GM23338 (cell line): ENCODE data around the gene TCF3. TPM values are rescaled to one million over a fixed set of nuclear protein-coding genes. Genes with fewer than 3 reads are reported as not detected.

Source experiments
- ATAC-seq: fragments of 200-7000 bp; cut with Tn5 transposase; 3 replicates; pipeline ENCODE4 v1.9.1; 2020
- DNase-seq: peaks from one replicate; pipeline ENCODE4 v3.0.0-alpha.2; 2015; ENCODE audit warnings: low spot score
- H2AFZ ChIP-seq: fragments of 200-600 bp; sonication (generic); 2 replicates; pipeline ENCODE4 v1.8.0; 2016; ENCODE audit warnings: antibody characterized with exemption, mild to moderate bottlenecking, moderate library complexity
- H3F3A ChIP-seq: fragments of 200-600 bp; sonication (generic); replicated peaks from 2 replicates; pipeline ENCODE4 v1.8.0; 2017; ENCODE audit warnings: antibody characterized with exemption, mixed run types, low read depth
- H3K27ac ChIP-seq: fragments of 200-600 bp; sonication (generic); 2 replicates; pipeline ENCODE4 v1.6.1; 2016; ENCODE audit warnings: low read depth
- H3K27me3 ChIP-seq: fragments of 200-600 bp; sonication (generic); 2 replicates; pipeline ENCODE4 v1.8.0; 2016; ENCODE audit warnings: mild to moderate bottlenecking, mixed run types, moderate library complexity; ENCODE audit not compliant: insufficient read depth
- H3K36me3 ChIP-seq: fragments of 200-600 bp; sonication (generic); 2 replicates; pipeline ENCODE4 v1.8.0; 2016; ENCODE audit warnings: mild to moderate bottlenecking; ENCODE audit not compliant: insufficient read depth
- H3K4me1 ChIP-seq: fragments of 200-600 bp; sonication (generic); 2 replicates; pipeline ENCODE4 v1.8.0; 2016; ENCODE audit warnings: mild to moderate bottlenecking, moderate library complexity; ENCODE audit not compliant: insufficient read depth
- H3K4me2 ChIP-seq: fragments of 200-600 bp; sonication (generic); 2 replicates; pipeline ENCODE4 v1.7.1; 2017; ENCODE audit warnings: mixed run types
- H3K4me3 ChIP-seq: fragments of 200-600 bp; sonication (generic); 2 replicates; pipeline ENCODE4 v1.6.1; 2016; ENCODE audit warnings: mixed run types
- H3K79me2 ChIP-seq: fragments of 200-600 bp; sonication (generic); replicated peaks from 2 replicates; pipeline ENCODE4 v1.8.0; 2017; ENCODE audit warnings: mild to moderate bottlenecking; ENCODE audit not compliant: insufficient read depth
- H3K9me2 ChIP-seq: fragments of 200-600 bp; sonication (generic); 2 replicates; pipeline ENCODE4 v1.8.0; 2017; ENCODE audit not compliant: insufficient read depth
- H4K20me1 ChIP-seq: fragments of 200-600 bp; sonication (generic); replicated peaks from 2 replicates; pipeline ENCODE4 v1.8.0; 2017; ENCODE audit warnings: mild to moderate bottlenecking; ENCODE audit not compliant: insufficient read depth
- H3K27ac Mint-ChIP-seq: 2 replicates; pipeline ENCODE4 v1.8.0; 2020; ENCODE audit warnings: inconsistent platforms, mild to moderate bottlenecking, moderate library complexity, mixed read lengths
- H3K27me3 Mint-ChIP-seq: 3 replicates; pipeline ENCODE4 v1.8.0; 2022; ENCODE audit warnings: low read depth, mild to moderate bottlenecking, moderate library complexity, mixed read lengths, inconsistent platforms; ENCODE audit not compliant: insufficient read depth, poor library complexity
- H3K36me3 Mint-ChIP-seq: 3 replicates; pipeline ENCODE4 v1.8.0; 2021; ENCODE audit warnings: low read depth, mild to moderate bottlenecking, inconsistent platforms, moderate library complexity, mixed read lengths
- H3K4me1 Mint-ChIP-seq: 3 replicates; pipeline ENCODE4 v1.8.0; 2020; ENCODE audit warnings: mild to moderate bottlenecking, inconsistent platforms, mixed read lengths
- H3K4me3 Mint-ChIP-seq: 3 replicates; pipeline ENCODE4 v1.8.0; 2021; ENCODE audit warnings: moderate library complexity, mild to moderate bottlenecking, inconsistent platforms, mixed read lengths
- H3K9me3 Mint-ChIP-seq: 3 replicates; pipeline ENCODE4 v1.8.0; 2020; ENCODE audit warnings: moderate library complexity, mild to moderate bottlenecking, inconsistent platforms, mixed read lengths
- CREB1 ChIP-seq: fragments of 250-450 bp; sonication (Bioruptor Pico); IDR thresholded peaks from 2 replicates; pipeline ENCODE4 v1.5.0; 2020; ENCODE audit warnings: low read depth, mild to moderate bottlenecking, moderate library complexity
- CTCF ChIP-seq, 2 experiments: fragments of 200-600 bp in 1 of 2; sonication (generic) in 1 of 2; conservative IDR thresholded peaks; 2 replicates each; pipeline versions ENCODE4 v1.5.1 to v1.6.1; 2016 to 2017; ENCODE audit warnings: antibody characterized with exemption in 2 of 2, low read depth in 2 of 2, mild to moderate bottlenecking in 2 of 2, moderate library complexity in 1 of 2
- EZH2 ChIP-seq: fragments of 200-600 bp; sonication (generic); IDR thresholded peaks from one replicate; pipeline ENCODE4 v1.8.0; 2017; ENCODE audit warnings: antibody characterized with exemption, mild to moderate bottlenecking, low read depth; ENCODE audit not compliant: unreplicated experiment
- EZH2phosphoT487 ChIP-seq: fragments of 200-600 bp; sonication (generic); IDR thresholded peaks from one replicate; pipeline ENCODE4 v1.8.1; 2018; ENCODE audit warnings: antibody characterized with exemption; ENCODE audit not compliant: unreplicated experiment
- JUNB ChIP-seq: IDR thresholded peaks from one replicate; pipeline ENCODE4 v1.6.1; 2016; ENCODE audit warnings: antibody characterized with exemption; ENCODE audit not compliant: unreplicated experiment
- NANOG ChIP-seq: IDR thresholded peaks from 2 replicates; pipeline ENCODE4 v1.6.1; 2016; ENCODE audit warnings: antibody characterized with exemption, borderline replicate concordance
- POLR2AphosphoS5 ChIP-seq: IDR thresholded peaks from 2 replicates; pipeline ENCODE4 v1.6.1; 2016; ENCODE audit warnings: antibody characterized with exemption, low read depth
- REST ChIP-seq: IDR thresholded peaks from one replicate; pipeline ENCODE4 v1.6.1; 2018; ENCODE audit warnings: antibody characterized with exemption; ENCODE audit not compliant: unreplicated experiment
- STAT1 ChIP-seq: IDR thresholded peaks from one replicate; pipeline ENCODE4 v1.6.1; 2016; ENCODE audit warnings: antibody characterized with exemption; ENCODE audit not compliant: unreplicated experiment
- ZNF114 ChIP-seq: fragments of 250-450 bp; sonication (Bioruptor Pico); IDR thresholded peaks from 2 replicates; pipeline ENCODE4 v1.5.0; 2020; ENCODE audit warnings: mild to moderate bottlenecking, moderate library complexity
- ZNF331 ChIP-seq: fragments of 250-450 bp; sonication (Bioruptor Pico); IDR thresholded peaks from 2 replicates; pipeline ENCODE4 v1.5.0; 2020; ENCODE audit warnings: low read depth, mild to moderate bottlenecking, moderate library complexity
- polyA plus RNA-seq: library from polyadenylated mRNA; unstranded; fragments of >200 nt; fragmentation: Nextera tagmentation; extraction: Ambion mirVana; gene quantifications from 2 replicates; pipeline ENCODE4 v1.2.1, GENCODE V29; 2016
- total RNA-seq: library from RNA; depleted of rRNA; stranded (reverse); fragments of >200 nt; shearing (Covaris generic); gene quantifications from 2 replicates; pipeline ENCODE4 v1.2.3, GENCODE V29; 2014
- TF ChIP-seq, protein P1 (sequence below): fragments of 250-450 bp; sonication (Bioruptor Pico); IDR thresholded peaks from 2 replicates; pipeline ENCODE4 v1.5.0; 2020; ENCODE audit warnings: mild to moderate bottlenecking, moderate library complexity
- TF ChIP-seq, protein P2 (sequence below): IDR thresholded peaks from 2 replicates; pipeline ENCODE4 v1.6.1; 2016; ENCODE audit warnings: antibody characterized with exemption

TCF3 gene
- total and polyA plus RNA-seq, 2 experiments from 2014 or later = 166 to 383 TPM

DNA sequence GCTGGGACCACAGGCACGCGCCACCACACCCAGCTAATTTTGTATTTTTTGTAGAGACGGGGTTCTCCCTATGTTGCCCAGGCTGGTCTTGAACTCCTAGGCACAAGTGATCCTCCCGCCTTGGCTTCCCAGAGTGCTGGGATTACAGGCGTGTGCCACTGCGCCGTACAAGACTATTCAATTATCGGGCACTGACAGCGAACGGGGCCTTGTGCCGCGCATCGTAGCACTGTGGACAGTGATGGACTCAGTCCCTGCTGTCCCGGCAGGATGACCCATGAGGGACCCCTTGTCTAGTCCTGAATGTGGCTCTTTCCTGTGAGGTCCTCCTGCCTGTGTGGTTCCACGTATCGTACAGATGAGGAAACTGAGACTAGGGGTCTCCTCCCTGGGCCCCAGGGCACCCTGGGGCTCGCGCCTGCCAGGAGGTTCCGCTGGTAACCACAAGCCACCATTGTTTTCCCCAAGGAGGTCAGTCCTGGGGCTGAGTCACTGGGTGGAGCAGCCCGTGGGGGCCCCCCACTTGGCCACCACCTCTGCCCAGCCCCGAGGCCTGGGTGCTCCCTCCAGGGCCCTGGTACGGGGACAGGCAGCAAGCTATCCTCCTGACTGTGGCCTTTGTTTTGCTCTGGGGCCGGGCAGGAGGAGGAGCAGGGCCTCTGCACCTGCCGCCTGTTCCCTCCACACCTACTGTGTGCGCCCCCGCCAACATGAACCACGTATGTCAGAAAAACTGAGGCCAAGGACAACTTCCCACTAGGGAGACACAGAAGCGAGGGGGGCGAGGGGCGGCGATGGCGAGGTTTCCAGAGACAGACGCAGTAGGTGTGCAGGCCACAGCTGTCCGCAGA is 2.9 kb upstream of the TCF3 start:
- no peak overlapping the region for H3K4me2 ChIP-seq
- H3F3A ChIP-seq = 0 out of 2 replicates have a peak, but pooled peaks cover 2% of the 10 kb centered on the region
- Mint-ChIP-seq H3K27me3 (peaks cover 27% of the 10 kb centered on the region), H3K4me3 (no peak overlapping the region), H3K9me3 (peaks cover 8% of the 10 kb centered on the region), H3K27ac (no peak overlapping the region), H3K36me3 (peaks cover 9% of the 10 kb centered on the region), H3K4me1 (peaks cover 6% of the 10 kb centered on the region; the same call in 2 of the 3 replicates)
- no peak overlapping the region for H2AFZ ChIP-seq
- H4K20me1 ChIP-seq = no peaks in the 10 kb centered on the region; the same call in 1 of the 2 replicates
- TF ChIP-seq ZNF114 (CRISPR knock-in tag) = no peak
- TF ChIP-seq, protein P1, sequence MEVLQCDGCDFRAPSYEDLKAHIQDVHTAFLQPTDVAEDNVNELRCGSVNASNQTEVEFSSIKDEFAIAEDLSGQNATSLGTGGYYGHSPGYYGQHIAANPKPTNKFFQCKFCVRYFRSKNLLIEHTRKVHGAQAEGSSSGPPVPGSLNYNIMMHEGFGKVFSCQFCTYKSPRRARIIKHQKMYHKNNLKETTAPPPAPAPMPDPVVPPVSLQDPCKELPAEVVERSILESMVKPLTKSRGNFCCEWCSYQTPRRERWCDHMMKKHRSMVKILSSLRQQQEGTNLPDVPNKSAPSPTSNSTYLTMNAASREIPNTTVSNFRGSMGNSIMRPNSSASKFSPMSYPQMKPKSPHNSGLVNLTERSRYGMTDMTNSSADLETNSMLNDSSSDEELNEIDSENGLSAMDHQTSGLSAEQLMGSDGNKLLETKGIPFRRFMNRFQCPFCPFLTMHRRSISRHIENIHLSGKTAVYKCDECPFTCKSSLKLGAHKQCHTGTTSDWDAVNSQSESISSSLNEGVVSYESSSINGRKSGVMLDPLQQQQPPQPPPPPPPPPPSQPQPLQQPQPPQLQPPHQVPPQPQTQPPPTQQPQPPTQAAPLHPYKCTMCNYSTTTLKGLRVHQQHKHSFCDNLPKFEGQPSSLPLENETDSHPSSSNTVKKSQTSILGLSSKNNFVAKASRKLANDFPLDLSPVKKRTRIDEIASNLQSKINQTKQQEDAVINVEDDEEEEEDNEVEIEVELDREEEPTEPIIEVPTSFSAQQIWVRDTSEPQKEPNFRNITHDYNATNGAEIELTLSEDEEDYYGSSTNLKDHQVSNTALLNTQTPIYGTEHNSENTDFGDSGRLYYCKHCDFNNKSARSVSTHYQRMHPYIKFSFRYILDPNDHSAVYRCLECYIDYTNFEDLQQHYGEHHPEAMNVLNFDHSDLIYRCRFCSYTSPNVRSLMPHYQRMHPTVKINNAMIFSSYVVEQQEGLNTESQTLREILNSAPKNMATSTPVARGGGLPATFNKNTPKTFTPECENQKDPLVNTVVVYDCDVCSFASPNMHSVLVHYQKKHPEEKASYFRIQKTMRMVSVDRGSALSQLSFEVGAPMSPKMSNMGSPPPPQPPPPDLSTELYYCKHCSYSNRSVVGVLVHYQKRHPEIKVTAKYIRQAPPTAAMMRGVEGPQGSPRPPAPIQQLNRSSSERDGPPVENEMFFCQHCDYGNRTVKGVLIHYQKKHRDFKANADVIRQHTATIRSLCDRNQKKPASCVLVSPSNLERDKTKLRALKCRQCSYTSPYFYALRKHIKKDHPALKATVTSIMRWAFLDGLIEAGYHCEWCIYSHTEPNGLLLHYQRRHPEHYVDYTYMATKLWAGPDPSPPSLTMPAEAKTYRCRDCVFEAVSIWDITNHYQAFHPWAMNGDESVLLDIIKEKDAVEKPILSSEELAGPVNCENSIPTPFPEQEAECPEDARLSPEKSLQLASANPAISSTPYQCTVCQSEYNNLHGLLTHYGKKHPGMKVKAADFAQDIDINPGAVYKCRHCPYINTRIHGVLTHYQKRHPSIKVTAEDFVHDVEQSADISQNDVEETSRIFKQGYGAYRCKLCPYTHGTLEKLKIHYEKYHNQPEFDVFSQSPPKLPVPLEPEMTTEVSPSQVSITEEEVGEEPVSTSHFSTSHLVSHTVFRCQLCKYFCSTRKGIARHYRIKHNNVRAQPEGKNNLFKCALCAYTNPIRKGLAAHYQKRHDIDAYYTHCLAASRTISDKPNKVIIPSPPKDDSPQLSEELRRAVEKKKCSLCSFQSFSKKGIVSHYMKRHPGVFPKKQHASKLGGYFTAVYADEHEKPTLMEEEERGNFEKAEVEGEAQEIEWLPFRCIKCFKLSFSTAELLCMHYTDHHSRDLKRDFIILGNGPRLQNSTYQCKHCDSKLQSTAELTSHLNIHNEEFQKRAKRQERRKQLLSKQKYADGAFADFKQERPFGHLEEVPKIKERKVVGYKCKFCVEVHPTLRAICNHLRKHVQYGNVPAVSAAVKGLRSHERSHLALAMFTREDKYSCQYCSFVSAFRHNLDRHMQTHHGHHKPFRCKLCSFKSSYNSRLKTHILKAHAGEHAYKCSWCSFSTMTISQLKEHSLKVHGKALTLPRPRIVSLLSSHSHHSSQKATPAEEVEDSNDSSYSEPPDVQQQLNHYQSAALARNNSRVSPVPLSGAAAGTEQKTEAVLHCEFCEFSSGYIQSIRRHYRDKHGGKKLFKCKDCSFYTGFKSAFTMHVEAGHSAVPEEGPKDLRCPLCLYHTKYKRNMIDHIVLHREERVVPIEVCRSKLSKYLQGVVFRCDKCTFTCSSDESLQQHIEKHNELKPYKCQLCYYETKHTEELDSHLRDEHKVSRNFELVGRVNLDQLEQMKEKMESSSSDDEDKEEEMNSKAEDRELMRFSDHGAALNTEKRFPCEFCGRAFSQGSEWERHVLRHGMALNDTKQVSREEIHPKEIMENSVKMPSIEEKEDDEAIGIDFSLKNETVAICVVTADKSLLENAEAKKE (CRISPR knock-in tag) = no peak
- TF ChIP-seq ZNF331 (CRISPR knock-in tag) = no peak
- no peak for TF ChIP-seq NANOG
- TF ChIP-seq, protein P2, sequence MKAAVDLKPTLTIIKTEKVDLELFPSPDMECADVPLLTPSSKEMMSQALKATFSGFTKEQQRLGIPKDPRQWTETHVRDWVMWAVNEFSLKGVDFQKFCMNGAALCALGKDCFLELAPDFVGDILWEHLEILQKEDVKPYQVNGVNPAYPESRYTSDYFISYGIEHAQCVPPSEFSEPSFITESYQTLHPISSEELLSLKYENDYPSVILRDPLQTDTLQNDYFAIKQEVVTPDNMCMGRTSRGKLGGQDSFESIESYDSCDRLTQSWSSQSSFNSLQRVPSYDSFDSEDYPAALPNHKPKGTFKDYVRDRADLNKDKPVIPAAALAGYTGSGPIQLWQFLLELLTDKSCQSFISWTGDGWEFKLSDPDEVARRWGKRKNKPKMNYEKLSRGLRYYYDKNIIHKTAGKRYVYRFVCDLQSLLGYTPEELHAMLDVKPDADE = no peak
- no peak for TF ChIP-seq EZH2phosphoT487
- no peak for TF ChIP-seq POLR2AphosphoS5
- no peak for TF ChIP-seq CREB1 (CRISPR knock-in tag)
- no peak for TF ChIP-seq JUNB
- no peak for TF ChIP-seq REST
- TF ChIP-seq STAT1 = no peak
- no peak for TF ChIP-seq EZH2
- no peak for TF ChIP-seq CTCF (conservative IDR thresholded peaks at IDR 0.05; ENCODE audit: low read depth in 2 of 2)
- H3K36me3 ChIP-seq = no peaks in the 10 kb centered on the region
- H3K27ac ChIP-seq = no peak overlapping the region
- DNase-seq = no peak
- H3K27me3 ChIP-seq = no peaks in the 10 kb centered on the region
- no peaks in the 10 kb centered on the region for H3K9me2 ChIP-seq
- peaks cover 4% of the 10 kb centered on the region for H3K4me1 ChIP-seq
- H3K4me3 ChIP-seq = no peak overlapping the region
- H3K79me2 ChIP-seq = peaks cover 12% of the 10 kb centered on the region
- no peak for ATAC-seq
